SK-N-SH (cell line): ENCODE measurements around the gene MAP3K7. TPM values are rescaled to one million over a fixed set of nuclear protein-coding genes. Genes with fewer than 3 reads are reported as not detected.

ENCODE experiments used
- CTCF ChIA-PET: fragments of 300-600, 350-600 bp; formaldehyde crosslinking; extraction: SDS; loops from one replicate; lab custom pipeline; 2021; lab: Yijun Ruan, JAX
- POLR2A ChIA-PET: fragments of 350-600 bp; sonication (Branson Sonifier 250); formaldehyde crosslinking; extraction: SDS; loops from one replicate; lab custom pipeline; 2020; ENCODE audit warnings: antibody characterized with exemption, inconsistent platforms; lab: Yijun Ruan, JAX
- DNase-seq: peaks from one replicate; pipeline ENCODE4 v3.0.0; 2012
- H2AFZ ChIP-seq: fragments of 200-600 bp; sonication (generic); 2 replicates; pipeline ENCODE4 v1.8.1; 2016; ENCODE audit warnings: antibody characterized with exemption, mild to moderate bottlenecking, low read depth
- H3F3A ChIP-seq: fragments of 200-600 bp; sonication (generic); replicated peaks from 2 replicates; pipeline ENCODE3; 2016; ENCODE audit warnings: antibody characterized with exemption, mild to moderate bottlenecking; ENCODE audit not compliant: insufficient read depth
- H3K27ac ChIP-seq, 2 experiments: fragments of 200-500 bp in 1 of 2; fragments of 200-600 bp in 1 of 2; sonication (Bioruptor generic) in 1 of 2; sonication (generic), shearing (Covaris generic) in 1 of 2; 2 replicates each; pipeline versions ENCODE4 v1.5.1 to v1.6.1; 2014 to 2016; ENCODE audit warnings: low read depth in 2 of 2, inconsistent platforms in 1 of 2, low read length in 1 of 2, mild to moderate bottlenecking in 1 of 2, mixed read lengths in 1 of 2
- H3K27me3 ChIP-seq: fragments of 200-600 bp; sonication (generic), shearing (Covaris generic); 2 replicates; pipeline ENCODE4 v1.6.1; 2016; ENCODE audit warnings: mixed run types; ENCODE audit not compliant: insufficient read depth
- H3K36me3 ChIP-seq, 2 experiments: fragments of 200-500 bp in 1 of 2; fragments of 200-600 bp in 1 of 2; sonication (Bioruptor generic) in 1 of 2; sonication (generic) in 1 of 2; replicated peaks in 1 of 2; 2 replicates each; pipeline versions ENCODE3 to v1.5.1; 2014 to 2016; ENCODE audit warnings: low read length in 1 of 2, mild to moderate bottlenecking in 1 of 2; ENCODE audit not compliant: insufficient read depth in 2 of 2, control insufficient read depth in 1 of 2
- H3K4me1 ChIP-seq, 2 experiments: fragments of 200-500 bp in 1 of 2; fragments of 200-600 bp in 1 of 2; sonication (Bioruptor generic) in 1 of 2; sonication (generic), shearing (Covaris generic) in 1 of 2; 2 replicates each; pipeline versions ENCODE4 v1.5.1 to v1.6.1; 2014 to 2016; ENCODE audit warnings: low read depth in 1 of 2, low read length in 1 of 2, mixed run types in 1 of 2; ENCODE audit not compliant: insufficient read depth in 2 of 2, control insufficient read depth in 1 of 2
- H3K4me2 ChIP-seq: fragments of 200-600 bp; sonication (generic), shearing (Covaris generic); 2 replicates; pipeline ENCODE4 v1.6.1; 2017; ENCODE audit warnings: mixed run types
- H3K4me3 ChIP-seq, 2 experiments: fragments of 200-500 bp in 1 of 2; fragments of 200-600 bp in 1 of 2; sonication (Bioruptor generic) in 1 of 2; sonication (generic), shearing (Covaris generic) in 1 of 2; 2 replicates each; pipeline versions ENCODE4 v1.5.1 to v1.8.1; 2014 to 2016; ENCODE audit warnings: low read depth in 2 of 2, inconsistent platforms in 1 of 2, low read length in 1 of 2, mild to moderate bottlenecking in 1 of 2, mixed read lengths in 1 of 2, moderate library complexity in 1 of 2
- H3K79me2 ChIP-seq: fragments of 200-600 bp; sonication (generic); 2 replicates; pipeline ENCODE4 v1.8.1; 2017; ENCODE audit warnings: mild to moderate bottlenecking; ENCODE audit not compliant: insufficient read depth
- H3K9ac ChIP-seq: fragments of 200-600 bp; sonication (generic); 2 replicates; pipeline ENCODE4 v1.6.1; 2017; ENCODE audit warnings: mixed run types
- H3K9me2 ChIP-seq: fragments of 200-600 bp; sonication (generic); 2 replicates; pipeline ENCODE4 v1.6.1; 2017; ENCODE audit warnings: mixed run types
- H3K9me3 ChIP-seq: fragments of 200-600 bp; sonication (generic); 2 replicates; pipeline ENCODE4 v1.6.1; 2017; ENCODE audit warnings: mixed run types, mild to moderate bottlenecking, moderate library complexity
- H4K20me1 ChIP-seq: fragments of 200-600 bp; sonication (generic); 2 replicates; pipeline ENCODE4 v1.6.1; 2017; ENCODE audit warnings: mild to moderate bottlenecking, mixed run types; ENCODE audit not compliant: insufficient read depth
- CHD2 ChIP-seq: fragments of 150-350 bp; IDR thresholded peaks from 2 replicates; pipeline ENCODE4 v1.6.1; 2018; ENCODE audit warnings: low read length; ENCODE audit not compliant: partially characterized antibody
- ELF1 ChIP-seq: IDR thresholded peaks from 2 replicates; pipeline ENCODE4 v1.4.0; 2012
- EZH2phosphoT487 ChIP-seq: fragments of 200-600 bp; sonication (generic); IDR thresholded peaks from 2 replicates; pipeline ENCODE4 v1.6.1; 2017; ENCODE audit warnings: low read depth, mixed run types, mild to moderate bottlenecking, antibody characterized with exemption, moderate library complexity, borderline replicate concordance
- GABPA ChIP-seq: IDR thresholded peaks from 2 replicates; pipeline ENCODE4 v1.4.0; 2012; ENCODE audit warnings: low read depth, mild to moderate bottlenecking
- GATA2 ChIP-seq: sonication (generic); formaldehyde crosslinking; IDR thresholded peaks from 2 replicates; pipeline ENCODE4 v1.5.0; 2020; ENCODE audit warnings: mild to moderate bottlenecking, missing genetic modification reagents
- JUND ChIP-seq: IDR thresholded peaks from 2 replicates; pipeline ENCODE4 v1.4.0; 2012
- MXI1 ChIP-seq: IDR thresholded peaks from 2 replicates; pipeline ENCODE4 v1.6.1; 2012; ENCODE audit warnings: mild to moderate bottlenecking, low read depth, low read length, improper control_type of control experiment
- RAD21 ChIP-seq: IDR thresholded peaks from 2 replicates; pipeline ENCODE4 v1.6.1; 2012; ENCODE audit warnings: mild to moderate bottlenecking, low read length
- RXRA ChIP-seq: IDR thresholded peaks from 2 replicates; pipeline ENCODE4 v1.4.0; 2012; ENCODE audit warnings: low read depth, mild to moderate bottlenecking, borderline replicate concordance
- SIN3A ChIP-seq: IDR thresholded peaks from 2 replicates; pipeline ENCODE4 v1.6.1; 2012; ENCODE audit warnings: low read depth, mild to moderate bottlenecking, low read length, moderate library complexity, borderline replicate concordance
- SMC3 ChIP-seq: IDR thresholded peaks from 2 replicates; pipeline ENCODE4 v1.6.1; 2012; ENCODE audit warnings: low read depth, low read length, improper control_type of control experiment
- TEAD4 ChIP-seq: IDR thresholded peaks from 2 replicates; pipeline ENCODE4 v1.4.0; 2012; ENCODE audit warnings: mild to moderate bottlenecking, borderline replicate concordance; ENCODE audit not compliant: insufficient read depth
- YY1 ChIP-seq: IDR thresholded peaks from 2 replicates; pipeline ENCODE4 v1.4.0; 2012; ENCODE audit warnings: low read depth, mild to moderate bottlenecking
- polyA plus RNA-seq, 3 experiments: library from polyadenylated mRNA; depleted of rRNA; stranded (reverse); fragments of >200 nt; gene quantifications; 2 replicates each; pipeline ENCODE4 v1.2.3, GENCODE V29; 2012
- TF ChIP-seq, protein P1 (sequence below): IDR thresholded peaks from 2 replicates; pipeline ENCODE4 v1.6.1; 2012; ENCODE audit warnings: mild to moderate bottlenecking, low read depth, low read length, moderate library complexity
- TF ChIP-seq, protein P2 (sequence below): fragments of 150-350 bp; IDR thresholded peaks from 2 replicates; pipeline ENCODE4 v1.6.1; 2017; ENCODE audit warnings: antibody characterized with exemption, low read length, low read depth, borderline replicate concordance
- TF ChIP-seq, protein P3 (sequence below): IDR thresholded peaks from 2 replicates; pipeline ENCODE4; 2012

MAP3K7 gene
- polyA plus RNA-seq, 1 of the 3 experiments (the other 2 are of a cell fraction), result 21.1 TPM

DNA sequence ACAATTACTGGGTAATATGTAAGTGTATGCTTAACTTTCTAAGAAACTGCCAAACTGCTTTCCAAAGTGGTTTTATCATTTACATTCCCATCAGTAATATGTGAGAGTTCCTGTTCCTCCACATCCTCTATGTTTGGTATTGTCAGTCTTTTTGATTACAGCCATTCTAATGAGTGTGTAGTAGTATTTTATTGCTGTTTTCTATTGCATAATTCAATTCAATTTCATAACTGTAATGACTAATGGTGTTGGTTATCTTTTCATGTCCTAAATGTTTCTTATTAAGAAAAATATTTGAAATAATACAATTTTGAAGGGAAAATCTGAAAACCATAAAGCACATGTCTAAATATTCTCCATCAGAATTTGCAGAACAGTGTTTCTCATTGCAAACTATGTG lies 119.3 kb downstream of the MAP3K7 start:
- H3K4me3 ChIP-seq, result no peak overlapping the region
- no peaks in the 10 kb centered on the region for H3K9me2 ChIP-seq
- H2AFZ ChIP-seq, result no peak overlapping the region
- H3K9ac ChIP-seq, result no peak overlapping the region
- H3K4me2 ChIP-seq, result no peak overlapping the region
- no peaks in the 10 kb centered on the region for H4K20me1 ChIP-seq
- no peaks in the 10 kb centered on the region for H3K36me3 ChIP-seq
- ChIA-PET POLR2A (no interaction called here), CTCF (interaction anchor here (1.6 kb wide), 1 partner anchor 527 kb away, joined by 4 read pairs; no protein-coding TSS in a partner anchor)
- no peak for DNase-seq
- no peaks in the 10 kb centered on the region for H3K27me3 ChIP-seq
- no peaks in the 10 kb centered on the region for H3K9me3 ChIP-seq
- peaks cover 0 to 4% of the 10 kb centered on the region in 2 experiments; a peak in 2 of 4 replicates for H3K4me1 ChIP-seq
- no peak overlapping the region for H3K27ac ChIP-seq
- no peak for TF ChIP-seq RAD21
- TF ChIP-seq, protein P1, sequence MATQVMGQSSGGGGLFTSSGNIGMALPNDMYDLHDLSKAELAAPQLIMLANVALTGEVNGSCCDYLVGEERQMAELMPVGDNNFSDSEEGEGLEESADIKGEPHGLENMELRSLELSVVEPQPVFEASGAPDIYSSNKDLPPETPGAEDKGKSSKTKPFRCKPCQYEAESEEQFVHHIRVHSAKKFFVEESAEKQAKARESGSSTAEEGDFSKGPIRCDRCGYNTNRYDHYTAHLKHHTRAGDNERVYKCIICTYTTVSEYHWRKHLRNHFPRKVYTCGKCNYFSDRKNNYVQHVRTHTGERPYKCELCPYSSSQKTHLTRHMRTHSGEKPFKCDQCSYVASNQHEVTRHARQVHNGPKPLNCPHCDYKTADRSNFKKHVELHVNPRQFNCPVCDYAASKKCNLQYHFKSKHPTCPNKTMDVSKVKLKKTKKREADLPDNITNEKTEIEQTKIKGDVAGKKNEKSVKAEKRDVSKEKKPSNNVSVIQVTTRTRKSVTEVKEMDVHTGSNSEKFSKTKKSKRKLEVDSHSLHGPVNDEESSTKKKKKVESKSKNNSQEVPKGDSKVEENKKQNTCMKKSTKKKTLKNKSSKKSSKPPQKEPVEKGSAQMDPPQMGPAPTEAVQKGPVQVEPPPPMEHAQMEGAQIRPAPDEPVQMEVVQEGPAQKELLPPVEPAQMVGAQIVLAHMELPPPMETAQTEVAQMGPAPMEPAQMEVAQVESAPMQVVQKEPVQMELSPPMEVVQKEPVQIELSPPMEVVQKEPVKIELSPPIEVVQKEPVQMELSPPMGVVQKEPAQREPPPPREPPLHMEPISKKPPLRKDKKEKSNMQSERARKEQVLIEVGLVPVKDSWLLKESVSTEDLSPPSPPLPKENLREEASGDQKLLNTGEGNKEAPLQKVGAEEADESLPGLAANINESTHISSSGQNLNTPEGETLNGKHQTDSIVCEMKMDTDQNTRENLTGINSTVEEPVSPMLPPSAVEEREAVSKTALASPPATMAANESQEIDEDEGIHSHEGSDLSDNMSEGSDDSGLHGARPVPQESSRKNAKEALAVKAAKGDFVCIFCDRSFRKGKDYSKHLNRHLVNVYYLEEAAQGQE, result no peak
- TF ChIP-seq YY1, result no peak
- no peak for TF ChIP-seq MXI1
- TF ChIP-seq, protein P2, sequence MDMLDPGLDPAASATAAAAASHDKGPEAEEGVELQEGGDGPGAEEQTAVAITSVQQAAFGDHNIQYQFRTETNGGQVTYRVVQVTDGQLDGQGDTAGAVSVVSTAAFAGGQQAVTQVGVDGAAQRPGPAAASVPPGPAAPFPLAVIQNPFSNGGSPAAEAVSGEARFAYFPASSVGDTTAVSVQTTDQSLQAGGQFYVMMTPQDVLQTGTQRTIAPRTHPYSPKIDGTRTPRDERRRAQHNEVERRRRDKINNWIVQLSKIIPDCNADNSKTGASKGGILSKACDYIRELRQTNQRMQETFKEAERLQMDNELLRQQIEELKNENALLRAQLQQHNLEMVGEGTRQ, result no peak
- no peak for TF ChIP-seq SMC3
- TF ChIP-seq ELF1, result no peak
- TF ChIP-seq SIN3A, result no peak
- no peak for TF ChIP-seq RXRA
- no peak for TF ChIP-seq JUND
- no peak for TF ChIP-seq GATA2 (CRISPR knock-in tag)
- TF ChIP-seq EZH2phosphoT487, result no peak
- no peak for TF ChIP-seq CHD2
- no peak for TF ChIP-seq GABPA
- TF ChIP-seq, protein P3, sequence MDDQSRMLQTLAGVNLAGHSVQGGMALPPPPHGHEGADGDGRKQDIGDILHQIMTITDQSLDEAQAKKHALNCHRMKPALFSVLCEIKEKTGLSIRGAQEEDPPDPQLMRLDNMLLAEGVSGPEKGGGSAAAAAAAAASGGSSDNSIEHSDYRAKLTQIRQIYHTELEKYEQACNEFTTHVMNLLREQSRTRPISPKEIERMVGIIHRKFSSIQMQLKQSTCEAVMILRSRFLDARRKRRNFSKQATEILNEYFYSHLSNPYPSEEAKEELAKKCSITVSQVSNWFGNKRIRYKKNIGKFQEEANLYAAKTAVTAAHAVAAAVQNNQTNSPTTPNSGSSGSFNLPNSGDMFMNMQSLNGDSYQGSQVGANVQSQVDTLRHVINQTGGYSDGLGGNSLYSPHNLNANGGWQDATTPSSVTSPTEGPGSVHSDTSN, result no peak
- no peak for TF ChIP-seq TEAD4
- H3K79me2 ChIP-seq, result no peaks in the 10 kb centered on the region
- no peaks in the 10 kb centered on the region for H3F3A ChIP-seq
